GM15510 (cell line): ENCODE results near the gene RPRD2.

Experiments used
- POLR2A ChIP-seq: IDR thresholded peaks from 3 replicates; pipeline ENCODE4 v1.6.1; 2011; ENCODE audit warnings: borderline replicate concordance; ENCODE audit not compliant: insufficient read length; ENCODE audit errors: extremely low read depth

The RPRD2 gene

DNA sequence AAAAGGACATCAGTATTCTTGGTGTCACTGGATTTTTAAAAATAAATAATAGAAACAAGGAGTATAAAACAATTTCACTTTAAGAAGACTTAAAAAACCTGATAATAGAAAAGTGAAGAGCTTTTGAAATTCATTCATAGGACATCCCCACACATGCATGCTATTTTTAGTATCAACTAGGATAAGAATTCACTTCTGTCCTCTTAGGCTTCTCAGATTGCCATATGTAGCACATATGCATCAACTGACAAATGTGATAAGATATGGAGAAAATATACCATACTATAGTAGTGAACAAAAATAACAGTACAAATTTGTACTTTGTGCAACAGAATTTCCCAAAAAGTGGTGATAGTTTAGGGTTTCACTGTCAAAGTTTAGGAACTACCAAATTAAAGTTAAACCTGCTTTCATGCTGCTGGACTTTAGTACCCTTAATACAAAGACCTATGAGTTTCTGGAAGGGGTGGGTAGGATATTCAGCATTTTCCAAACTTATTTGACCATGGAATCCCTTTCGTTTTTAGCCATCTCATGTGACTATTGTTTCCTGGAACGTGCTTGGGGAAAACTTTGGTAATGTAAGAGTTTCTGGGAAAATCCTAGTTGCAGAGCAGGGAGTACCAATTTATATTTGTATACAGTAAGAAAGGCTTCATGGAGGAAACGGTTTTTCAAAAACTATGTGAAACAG, 19.8 kb downstream of the RPRD2 start:
- no peak for TF ChIP-seq POLR2A

DNA sequence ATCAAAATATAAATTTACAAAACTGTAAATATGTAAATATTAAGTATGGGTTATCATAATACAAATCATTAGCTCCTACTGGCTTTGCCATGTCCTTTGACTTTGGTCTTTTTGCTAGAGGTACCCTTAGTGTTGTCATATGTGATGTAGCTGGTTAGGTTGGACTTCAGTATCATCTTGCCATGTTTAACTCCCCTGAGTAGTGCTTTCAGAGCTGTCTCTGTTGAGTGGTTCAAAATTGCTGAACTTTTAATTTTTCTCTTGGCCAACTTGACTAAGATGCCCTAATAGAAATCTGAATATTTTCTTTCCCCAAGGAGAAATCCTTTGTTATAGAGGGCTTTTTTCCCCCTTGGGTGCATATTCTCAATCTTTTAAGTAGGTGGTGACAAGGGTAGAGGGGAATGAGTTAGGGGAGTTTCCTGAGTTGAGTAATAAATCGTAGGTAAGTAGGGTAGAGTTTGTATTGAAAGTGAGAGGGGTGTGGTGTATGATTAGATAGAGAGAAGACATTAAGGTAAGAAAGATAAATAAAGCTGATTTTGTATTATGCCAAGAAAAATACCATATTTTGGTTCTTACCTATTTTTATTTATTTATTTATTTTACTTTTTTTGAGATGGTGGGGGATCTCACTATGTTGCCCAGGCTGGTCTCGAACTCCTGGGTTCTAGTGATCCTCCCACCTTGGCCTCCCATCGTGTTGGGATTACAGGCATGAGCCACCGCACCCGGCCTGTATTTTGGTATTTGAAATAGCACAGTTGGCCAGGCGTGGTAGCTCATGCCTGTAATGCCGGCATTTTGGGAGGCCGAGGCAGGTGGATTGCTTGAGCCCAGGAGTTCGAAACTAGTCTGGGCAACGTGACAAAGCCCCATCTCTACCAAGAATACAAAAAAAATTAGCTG, 21.8 kb downstream of the RPRD2 start:
- no peak for TF ChIP-seq POLR2A

DNA sequence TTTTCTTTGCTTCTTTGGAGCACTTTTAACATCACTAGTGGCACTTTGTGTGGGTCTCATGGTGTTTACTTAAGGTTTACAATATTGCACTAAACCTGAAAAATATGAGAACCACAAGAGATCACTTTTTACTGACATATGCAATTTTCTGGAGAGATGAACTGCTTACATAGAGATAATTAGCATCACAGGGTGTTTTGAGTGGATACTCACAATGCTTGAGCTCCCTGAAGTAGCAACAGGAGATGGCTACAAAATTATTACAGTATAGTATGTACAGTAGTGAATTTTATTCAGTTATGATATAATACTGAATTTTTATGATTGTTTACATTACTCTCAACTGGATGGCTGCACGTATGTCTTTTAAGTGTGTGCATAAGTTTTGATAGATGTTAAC, 22.6 kb downstream of the RPRD2 start:
- TF ChIP-seq POLR2A, result no peak

DNA sequence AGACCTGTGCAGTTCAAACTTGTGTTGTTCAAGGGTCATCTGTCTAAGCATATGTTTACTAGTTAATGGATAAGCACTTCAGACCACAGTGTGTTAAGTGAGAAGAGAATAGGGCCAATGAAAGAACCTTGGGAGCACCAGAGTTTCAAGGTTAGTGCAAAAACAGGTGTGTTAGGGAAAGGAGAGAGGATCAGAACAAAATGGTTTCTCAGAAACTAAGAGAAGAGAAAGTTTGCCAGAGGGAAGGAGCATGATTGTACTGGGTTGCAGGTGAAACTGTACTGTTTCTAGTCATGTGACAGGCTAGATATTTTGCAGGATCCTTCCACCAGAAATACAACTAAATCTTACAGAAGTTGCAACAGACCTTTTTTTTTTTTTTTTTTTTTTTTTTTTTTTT, 23.3 kb downstream of the RPRD2 start:
- TF ChIP-seq POLR2A, result no peak

DNA sequence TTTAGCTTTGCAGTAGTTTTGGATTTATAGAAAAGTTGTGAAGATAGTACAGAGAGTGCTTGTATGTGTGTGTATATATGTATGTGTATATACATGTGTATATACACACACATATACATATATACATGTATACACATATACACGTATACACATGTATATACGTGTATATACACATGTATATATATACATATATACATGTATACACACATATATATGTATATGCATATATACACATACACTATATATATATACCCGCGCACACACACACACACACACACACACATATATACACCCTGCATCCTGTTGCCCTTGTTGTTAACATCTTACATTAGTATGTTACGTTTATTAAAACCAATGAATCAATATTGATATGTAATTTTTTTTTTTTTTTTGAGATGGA, 24.3 kb downstream of the RPRD2 start:
- TF ChIP-seq POLR2A, result no peak

DNA sequence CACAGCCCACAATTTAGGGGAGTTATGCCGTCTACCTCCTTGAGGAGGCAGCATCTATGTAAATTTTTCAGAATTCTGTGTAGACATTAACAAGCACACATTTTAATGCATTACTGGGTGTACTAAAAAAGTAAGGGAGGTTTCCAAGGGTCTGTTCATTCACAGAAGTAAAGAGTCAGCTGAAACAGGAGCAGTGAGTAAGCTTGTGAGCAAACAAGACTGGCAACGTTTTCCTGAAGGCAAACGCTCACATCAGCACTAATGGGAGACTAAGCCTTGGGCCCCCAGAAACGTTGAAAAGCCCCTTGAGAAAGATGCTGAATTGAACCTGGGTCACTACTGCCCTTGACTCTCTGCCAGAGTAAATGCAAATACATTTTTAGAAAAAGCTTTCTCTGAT, 25.7 kb downstream of the RPRD2 start:
- no peak for TF ChIP-seq POLR2A

DNA sequence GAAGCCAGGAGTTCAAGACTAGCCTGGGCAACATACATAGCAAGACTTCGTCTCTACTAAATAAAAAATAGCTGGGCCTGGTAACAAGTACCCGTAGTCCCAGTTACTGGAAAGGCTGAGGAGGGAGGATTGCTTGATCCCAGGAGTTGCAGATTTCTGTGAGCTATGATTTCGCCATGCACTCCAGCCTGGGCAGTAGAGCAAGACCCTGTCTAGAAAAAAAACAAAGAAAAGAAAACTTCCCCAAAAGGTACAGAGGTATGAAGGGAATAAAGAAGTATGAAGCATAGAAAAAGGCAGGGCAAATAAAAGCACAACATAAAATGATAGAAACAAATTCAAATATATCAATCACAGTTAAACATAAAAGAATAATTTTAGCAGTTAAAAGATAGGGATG, 28.7 kb downstream of the RPRD2 start:
- no peak for TF ChIP-seq POLR2A

DNA sequence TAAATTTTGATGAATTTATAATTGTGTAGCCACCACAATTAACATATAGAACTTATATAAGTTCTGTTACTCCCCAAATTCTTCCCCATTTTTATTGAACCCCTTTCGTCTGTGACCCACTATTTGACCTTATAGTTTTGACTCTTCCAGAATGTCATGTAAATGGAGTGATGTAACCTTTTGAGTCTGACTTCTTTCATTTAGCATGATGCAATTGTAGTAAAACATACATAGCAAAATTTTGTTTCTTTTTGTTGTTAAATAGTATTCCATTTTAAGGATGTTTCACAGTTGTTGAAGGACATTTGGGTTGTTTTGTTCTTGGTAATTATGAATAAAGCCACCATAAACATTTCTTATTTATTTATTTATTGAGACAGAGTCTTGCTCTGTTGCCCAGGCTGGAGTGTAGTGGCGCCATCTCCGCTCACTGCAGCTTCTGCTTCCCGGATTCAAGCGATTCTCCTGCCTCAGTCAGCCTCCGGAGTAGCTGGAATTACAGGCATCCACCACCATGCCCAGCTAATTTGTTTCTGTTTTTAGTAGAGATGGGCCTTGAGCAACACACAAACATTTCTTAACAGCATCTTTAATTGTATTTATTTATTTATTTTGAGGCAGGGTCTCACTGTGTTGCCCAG, 33.6 kb downstream of the RPRD2 start:
- no peak for TF ChIP-seq POLR2A

DNA sequence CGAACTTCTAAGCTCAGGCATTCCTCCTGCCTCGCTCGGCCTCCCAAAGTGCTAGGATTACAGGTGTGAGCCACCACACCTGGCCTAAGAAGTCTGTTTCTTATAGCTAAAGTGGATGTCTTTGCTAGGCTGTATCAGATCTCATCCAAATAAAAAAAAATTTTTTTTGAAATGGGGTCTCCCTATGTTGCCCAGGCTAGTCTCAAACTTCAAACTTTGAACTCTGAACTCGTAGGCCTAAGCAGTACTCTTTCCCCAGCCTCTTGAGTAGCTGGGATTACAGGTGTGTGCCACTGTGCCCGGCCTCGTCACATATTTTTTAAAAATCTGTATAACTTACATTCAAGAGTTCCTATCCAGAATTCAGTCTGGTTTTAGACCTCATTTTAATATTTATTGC, 40.5 kb downstream of the RPRD2 start:
- TF ChIP-seq POLR2A, result no peak

DNA sequence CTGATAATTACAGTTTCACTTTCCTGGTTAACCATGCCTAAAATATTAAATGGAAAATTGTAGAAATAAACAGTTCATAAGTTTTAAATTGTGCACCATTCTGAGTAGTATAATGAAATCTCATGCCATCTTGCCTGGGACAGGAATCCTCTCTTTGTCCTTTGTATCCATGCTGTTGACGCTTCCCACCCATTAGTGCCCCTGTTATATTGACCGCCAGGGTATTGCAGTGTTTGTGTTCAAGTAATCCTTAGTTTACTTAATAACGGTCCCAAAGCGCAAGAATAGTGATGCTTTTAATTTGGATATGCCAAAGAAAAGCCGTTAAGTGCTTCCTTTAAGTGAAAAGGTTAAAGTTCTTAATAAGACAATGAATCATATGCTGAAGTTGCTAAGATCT, 41.7 kb downstream of the RPRD2 start:
- no peak for TF ChIP-seq POLR2A

DNA sequence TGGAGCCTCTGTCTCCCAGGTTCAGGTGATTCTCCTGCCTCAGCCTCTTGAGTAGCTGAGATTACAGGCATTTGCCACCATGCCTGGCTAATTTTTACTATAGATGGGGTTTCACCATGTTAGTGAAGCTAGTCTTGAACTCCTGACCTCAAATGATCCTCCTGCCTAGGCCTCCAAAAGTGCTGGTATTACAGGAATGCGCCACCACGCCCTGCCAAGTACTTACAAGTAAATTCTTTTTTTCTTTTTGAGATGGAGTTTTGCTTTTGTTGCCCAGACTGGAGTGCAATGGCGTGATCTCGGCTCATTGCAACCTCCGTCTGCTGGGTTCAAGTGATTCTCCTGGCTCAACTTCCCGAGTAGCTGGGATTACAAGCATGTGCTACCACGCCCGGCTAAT, 42.5 kb downstream of the RPRD2 start:
- no peak for TF ChIP-seq POLR2A

DNA sequence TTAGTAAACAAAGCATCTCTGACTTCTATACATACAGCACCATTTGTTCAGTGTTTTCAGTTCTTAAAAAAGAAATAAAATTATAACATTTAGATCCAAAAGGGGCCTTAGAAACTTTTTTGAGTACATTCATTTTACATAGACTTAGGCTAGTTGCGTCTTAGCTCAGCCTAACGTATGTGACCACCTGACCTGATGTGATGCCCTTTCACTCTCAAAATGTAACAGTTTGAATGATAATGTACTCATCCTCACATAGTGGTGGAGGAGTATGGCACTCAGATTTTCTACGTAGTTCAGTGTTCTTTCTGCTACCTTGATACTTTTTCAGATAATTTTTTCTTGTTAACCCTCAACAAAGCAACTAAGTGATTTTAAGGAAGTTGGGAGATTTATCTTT, 43.4 kb downstream of the RPRD2 start:
- no peak for TF ChIP-seq POLR2A

DNA sequence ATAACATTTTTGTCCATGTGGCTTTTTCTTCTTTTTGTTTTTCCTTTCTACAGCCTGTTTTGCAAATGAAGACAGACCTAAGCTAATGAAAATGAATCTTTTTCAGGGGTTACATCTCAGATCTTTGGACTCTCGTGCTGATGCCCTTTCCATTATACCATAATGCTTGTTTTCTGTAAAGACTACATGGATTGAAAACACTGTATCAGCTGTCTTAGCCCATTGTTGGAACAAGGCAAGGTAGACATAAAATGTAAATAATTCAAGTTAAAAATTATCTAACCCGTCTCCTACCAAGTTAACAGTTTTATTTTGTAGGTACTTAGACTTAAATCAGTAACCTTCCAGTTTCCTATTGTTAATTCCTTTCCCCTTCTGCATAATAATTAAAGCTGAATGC, 44.9 kb downstream of the RPRD2 start:
- no peak for TF ChIP-seq POLR2A

DNA sequence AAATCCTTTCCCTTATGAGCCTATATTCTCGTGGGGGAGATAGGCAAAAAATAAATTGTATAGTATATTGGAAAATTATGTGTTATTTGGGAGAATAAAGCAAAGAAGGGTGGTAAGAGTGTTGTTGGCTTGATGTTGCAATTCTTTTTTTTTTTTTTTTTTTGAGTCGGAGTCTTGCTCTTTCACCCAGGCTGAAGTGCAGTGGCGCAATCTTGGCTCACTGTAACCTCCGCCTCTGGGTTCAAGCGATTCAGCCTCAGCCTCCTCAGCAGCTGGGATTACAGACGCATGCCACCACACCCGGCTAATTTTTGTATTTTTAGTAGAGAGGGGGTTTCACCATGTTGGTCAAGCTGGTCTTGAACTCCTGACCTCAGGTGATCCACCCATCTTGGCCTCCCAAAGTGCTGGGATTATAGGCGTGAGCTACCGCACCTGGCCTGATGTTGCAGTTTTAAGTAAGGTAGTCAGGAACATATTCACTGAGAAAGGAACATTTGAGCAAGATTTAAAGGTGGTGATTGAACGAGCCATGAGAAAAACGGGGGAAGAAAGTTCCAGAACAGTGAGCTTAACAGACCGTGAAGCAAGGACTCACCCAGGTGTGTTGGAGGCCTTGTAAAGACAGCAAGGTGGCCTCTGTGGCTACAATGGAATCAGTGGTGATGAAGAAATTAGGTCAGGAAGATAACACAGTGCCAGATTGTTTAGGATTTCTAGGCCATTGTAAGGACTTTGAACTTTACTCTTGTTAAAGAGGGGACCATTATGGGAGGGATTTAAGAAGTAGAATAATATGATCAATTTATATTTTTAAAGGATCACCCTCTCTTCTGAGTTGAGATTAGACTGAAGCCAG, 45.8 kb downstream of the RPRD2 start:
- TF ChIP-seq POLR2A, result no peak

DNA sequence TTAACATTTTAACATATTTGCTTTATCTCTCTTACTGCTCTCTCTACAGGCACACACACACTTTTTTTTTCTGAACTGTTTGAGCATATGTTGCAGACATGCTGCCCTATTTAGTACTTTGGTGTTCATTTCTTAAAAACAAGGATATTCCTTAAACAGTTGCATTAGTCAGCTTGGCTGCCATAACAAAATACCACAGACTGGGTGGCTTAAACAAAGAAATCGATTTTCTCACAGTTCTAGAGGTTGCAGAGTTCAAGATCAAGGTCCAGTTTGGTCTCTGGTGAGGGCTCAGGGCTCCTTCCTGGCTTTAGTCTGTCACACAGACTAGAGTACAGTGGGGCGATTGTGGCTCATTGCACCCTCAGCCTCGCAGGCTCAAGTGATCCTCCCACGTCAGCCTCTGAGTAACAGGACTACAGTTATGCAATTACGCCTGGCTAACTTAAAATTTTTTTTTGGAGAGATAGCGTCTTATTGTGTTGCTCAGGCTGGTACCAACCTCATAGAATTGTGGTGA, 46.7 kb downstream of the RPRD2 start:
- TF ChIP-seq POLR2A, result no peak

DNA sequence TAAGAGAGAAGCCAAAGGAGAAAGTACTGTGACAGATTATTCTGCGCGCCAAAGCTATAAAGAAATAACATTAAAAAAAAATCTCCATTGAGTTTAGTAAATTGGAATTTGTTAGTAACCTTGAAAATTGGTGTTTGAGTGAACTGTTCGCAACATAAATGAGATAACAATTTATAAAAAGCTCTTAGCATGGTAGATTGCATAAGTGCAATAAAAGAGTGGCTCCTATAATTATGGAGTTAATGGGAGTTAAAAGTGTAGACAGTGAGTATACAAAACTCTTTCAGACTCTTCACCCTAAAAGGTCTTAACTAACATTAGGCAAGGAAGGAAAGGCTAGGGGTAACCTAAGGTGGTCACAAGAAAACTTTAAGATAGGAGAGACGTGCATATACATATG, 50.6 kb downstream of the RPRD2 start:
- TF ChIP-seq POLR2A, result no peak

DNA sequence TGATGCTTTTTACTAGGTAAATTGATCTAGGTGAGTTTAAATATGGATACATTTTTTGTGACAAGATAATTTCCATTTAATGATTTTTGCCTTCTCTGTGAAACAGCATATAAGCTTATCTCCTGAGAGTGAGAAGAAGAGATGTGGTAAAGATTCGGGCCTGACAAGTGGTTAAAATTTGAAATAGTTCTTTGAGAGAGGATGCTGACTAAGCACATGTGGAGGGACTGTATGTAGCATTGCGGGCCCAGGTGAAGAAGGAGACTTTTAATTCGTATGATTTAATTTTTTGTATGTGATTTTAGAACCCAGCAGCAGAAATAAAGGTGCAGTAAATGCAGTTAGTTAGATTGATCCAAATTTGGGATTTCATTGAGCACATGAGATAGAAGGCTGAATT, 51.9 kb downstream of the RPRD2 start:
- TF ChIP-seq POLR2A, result no peak
